ENCODE measurements around the gene EPN1.

Gene EPN1

DNA sequence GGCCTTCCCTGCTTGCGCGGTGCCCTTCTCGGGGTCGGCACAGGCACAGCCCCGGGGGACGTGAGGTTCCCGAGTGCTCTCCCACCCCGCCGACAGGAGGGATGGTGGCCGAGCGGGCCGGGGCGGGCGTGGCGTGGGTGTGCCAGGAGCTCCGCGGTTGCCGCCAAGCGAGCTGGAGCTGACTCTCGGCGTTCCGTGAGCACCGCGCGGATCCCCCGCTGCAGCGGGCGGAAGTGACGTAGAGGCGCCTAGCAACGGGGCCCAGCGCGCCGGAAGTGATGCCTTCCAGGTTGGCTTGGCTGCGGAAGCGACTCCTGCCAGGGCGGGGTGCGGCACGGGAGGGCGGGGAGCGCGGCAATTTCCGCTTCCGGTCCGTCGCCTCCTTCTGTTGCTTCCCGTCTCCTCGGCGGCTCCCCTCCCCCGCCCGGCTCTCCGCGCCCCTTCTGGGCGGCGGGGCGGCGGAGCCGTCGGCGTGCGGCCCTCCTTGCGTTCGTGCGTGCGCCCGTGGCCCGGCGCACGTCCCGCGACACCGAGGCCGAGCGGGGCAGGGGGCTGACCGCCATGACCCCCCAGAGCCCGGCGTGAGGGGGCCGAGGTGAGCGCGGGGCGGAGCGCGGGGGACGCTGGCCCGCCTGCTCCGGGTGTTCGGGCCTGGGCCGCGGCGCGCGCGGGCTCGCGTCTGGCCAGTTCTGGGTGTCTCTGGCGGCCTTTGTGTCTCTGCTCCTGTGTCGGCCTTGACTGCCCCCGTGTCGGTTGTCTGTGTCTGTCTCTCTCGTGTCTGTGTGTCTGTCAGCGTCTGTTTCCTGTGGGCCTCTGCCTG lies at the start of gene EPN1:
TSS of gene EPN1 (plus strand) at position 386 of the 820 bp plus-strand sequence. CDS start 3,402 bp downstream, outside the sequence.
- DNase-seq, result peak; percentile 95 to 100 (median 97)
- intact Hi-C loops (cut with DNase I), result no loop called here

DNA sequence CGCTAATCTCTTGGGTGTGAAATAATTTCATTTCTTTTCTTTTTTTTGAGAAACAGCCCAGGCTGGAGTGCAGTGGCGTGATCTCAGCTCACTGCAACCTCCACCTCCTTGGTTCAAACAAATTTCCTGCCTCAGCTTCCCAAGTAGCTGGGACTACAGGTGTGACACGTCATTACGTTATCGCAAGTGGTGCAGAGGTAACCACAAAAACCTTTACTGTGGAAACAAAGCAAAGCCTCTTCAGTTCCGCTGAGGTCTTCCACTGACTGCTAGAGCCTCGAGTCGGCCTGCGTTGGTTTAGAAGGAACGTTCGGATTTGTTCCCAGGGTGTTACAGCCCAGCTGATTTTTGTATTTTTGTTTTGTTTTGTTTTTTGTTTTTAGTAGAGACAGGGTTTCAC lies 48.7 kb upstream of the EPN1 start:
- intact Hi-C loops (cut with DNase I), result no loop called here

DNA sequence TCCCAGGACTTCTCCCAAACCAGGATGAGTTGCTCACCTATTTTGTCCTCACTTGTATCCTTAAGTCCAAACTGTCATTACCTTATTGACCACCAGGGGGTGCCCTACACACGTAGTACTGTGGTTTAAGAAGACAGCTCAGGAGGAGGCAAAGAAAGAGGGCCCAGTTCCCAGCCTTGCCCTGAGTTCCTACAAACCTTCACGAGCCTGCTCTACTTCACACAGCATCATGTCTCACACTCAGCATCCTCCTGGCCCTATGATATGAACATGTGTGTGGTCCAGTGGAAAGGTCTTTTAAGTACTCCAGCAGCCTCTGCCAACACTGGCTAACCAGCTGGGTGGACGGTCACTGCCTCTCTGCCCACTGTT lies 42.6 kb upstream of the EPN1 start:
- DNase-seq, result peak in 7 of 10 donors; percentile 74 to 91 (median 81)
- intact Hi-C loops (cut with DNase I), result loop anchor here (5.0 kb wide), 1 partner anchor 115 kb away; no protein-coding TSS in a partner anchor

More for the DNA sequence above, 48.7 kb upstream of the EPN1 start:
- DNase-seq, result no peak

DNA sequence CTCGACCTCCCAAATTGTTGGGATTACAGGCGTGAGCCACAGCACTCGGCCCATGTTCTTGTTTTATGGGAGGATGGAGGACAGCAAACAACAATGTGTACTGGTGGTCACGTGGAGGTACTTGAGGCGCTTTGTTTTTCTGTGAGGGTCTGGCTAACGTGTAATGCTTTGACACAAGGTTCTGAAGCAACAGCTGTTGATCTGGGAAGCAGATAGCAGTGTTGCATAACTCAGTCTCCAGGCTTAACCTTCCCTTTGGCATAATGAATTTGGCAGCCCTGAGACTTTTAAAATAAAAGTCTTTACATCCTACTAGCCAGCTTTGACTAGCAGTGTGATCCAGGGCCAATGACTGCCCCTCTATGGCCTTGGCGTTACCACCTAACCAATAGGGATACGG lies 41.2 kb upstream of the EPN1 start:
- intact Hi-C loops (cut with DNase I), result loop anchor here (5.0 kb wide), 1 partner anchor 117 kb away; no protein-coding TSS in a partner anchor
- DNase-seq, result peak in 1 of 10 donors; percentile 18

DNA sequence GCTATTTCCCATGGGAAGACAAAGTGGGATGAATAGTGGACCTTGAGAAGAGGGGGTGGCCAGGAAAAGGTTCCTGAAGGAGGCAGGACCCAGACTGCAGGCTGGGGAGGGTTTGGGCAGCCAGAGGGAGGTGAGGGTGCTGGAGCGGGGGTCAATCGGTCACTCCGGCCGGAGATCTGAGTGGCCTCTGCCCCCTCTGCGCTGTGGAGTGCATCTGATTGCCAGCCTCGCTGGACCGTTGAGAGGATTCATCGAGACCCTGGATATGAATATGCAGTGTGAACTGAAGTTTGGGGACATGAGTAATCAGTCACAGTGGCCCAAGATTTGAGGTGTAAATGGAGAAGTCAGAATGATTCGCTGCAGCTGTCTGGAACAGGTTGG lies 39.7 kb upstream of the EPN1 start:
- intact Hi-C loops (cut with DNase I), result no loop called here
- DNase-seq, result peak in 2 of 10 donors; percentile 48 to 71

DNA sequence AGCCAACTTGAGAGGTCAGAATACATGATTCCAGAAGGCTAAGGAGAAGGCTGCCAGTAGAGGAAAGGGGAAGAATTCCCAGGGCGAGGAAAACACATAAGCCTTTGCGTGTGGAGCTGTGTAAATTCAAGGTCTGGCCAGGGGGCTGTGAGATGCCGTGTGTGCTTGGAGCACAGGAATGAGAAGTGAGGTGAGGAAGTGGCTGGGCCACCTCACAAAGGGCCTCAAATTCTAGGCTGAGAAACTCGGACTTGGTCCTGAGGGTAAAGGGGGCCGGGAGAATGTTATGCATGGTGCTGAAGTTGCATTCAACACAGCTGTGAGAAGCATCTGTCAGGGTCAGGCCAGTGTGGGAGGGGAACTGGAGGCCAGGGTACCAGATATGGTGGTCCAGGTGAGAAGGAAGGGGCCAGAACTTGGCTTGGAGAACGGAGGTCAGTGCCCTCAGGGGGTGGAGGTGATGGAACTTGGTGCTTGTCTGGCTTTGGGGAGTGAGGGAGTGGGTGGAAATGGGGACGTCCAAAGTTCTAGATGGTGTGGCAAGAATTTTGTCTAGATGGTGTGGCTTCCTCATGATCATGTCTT lies 39.1 kb upstream of the EPN1 start:
- intact Hi-C loops (cut with DNase I), result no loop called here
- DNase-seq, result peak in 1 of 10 donors; percentile 63

DNA sequence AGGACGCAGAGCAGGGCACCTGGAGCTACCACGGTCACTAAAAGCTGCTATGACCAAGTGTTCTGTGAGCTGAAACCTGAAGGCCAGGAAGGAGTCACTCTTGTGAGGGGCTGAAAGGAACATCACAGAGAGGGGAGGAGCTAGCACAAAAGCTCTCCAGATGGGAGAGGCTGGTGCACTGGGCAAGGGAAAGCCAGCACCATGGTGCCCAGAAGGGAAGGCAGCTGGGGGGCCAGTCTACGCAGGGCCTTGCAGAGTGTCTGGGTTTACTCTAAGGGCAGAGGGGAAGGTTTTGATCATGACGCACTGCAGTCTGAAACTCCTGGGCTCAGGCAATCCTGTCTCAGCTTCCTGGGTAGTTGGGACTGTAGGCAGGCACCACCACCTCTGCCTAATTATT lies 38.3 kb upstream of the EPN1 start:
- DNase-seq, result peak in 2 of 10 donors; percentile 26 to 60
- intact Hi-C loops (cut with DNase I), result no loop called here

DNA sequence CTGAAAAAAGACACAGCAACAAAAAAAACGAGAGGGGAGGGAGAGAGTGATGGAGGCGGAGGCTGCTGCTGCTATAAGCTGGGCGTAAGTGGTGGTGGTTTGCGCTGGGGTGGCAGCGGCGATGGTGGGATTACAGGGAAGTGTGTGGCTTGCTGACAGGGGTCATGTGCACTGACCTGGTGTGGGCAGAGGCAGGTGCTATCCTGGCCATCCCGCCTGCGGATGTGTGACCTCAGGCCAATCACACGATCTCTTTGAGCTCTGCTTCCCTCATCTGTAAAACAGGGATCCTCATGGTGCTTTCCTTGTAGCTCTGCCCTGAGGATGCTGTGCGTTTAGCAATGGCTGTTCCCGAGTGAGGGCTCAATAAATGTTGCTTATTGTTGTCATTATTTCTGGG lies 37.5 kb upstream of the EPN1 start:
- intact Hi-C loops (cut with DNase I), result no loop called here
- DNase-seq, result peak in 2 of 10 donors; percentile 27 to 72

DNA sequence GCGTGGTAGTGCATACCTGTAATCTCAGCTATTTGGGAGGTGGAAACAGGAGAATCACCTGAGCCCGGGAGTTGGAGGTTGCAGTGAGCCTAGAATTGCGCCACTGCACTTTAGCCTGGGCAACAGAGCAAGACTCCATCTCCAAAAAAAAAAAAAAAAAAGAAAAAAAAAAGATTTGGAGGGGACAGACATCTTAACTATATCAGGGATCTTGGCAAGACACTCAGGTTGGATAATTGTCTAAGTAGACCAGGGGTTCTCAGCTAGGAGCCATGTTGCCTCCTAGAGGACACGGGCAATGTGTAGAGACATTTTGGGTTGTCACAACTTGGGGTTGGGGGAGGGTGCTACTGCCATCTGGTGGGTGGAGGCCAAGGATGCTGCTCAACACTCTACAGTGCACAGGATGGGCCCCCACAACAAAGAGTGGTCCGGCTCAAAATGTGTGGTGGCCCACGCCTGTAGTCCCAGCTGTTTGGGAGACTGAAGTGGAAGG lies 36.1 kb upstream of the EPN1 start:
- intact Hi-C loops (cut with DNase I), result no loop called here
- DNase-seq, result peak in 2 of 10 donors; percentile 70 to 83

DNA sequence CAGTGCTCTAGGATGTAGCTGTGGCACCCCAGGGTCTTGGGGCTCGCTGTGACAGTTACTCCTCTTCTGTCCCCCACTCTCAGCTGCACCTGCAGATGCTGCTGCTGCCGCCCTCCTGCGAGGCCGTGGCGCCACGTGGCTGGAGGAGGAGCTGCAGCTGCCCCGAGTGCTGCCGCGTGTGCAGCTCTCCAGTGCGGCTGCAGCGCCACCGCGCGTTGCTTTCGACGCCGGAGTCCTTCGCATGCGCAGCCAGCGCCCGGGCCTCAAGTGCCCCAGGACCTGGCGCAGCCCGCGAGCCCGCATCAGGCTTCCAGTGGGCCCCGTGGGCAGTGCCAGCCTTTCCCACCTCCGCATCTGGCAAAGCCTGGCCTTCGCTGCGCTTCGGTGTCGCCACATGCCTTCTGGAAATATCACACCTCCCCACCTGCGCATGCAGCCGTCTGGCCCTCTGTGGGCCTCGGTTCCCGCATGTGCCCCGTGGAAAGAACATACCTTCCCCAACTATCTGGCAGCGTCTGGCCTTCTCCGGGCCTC lies 34.9 kb upstream of the EPN1 start:
- peak in 8 of 10 donors; percentile 45 to 95 (median 68) for DNase-seq
- intact Hi-C loops (cut with DNase I), result no loop called here

DNA sequence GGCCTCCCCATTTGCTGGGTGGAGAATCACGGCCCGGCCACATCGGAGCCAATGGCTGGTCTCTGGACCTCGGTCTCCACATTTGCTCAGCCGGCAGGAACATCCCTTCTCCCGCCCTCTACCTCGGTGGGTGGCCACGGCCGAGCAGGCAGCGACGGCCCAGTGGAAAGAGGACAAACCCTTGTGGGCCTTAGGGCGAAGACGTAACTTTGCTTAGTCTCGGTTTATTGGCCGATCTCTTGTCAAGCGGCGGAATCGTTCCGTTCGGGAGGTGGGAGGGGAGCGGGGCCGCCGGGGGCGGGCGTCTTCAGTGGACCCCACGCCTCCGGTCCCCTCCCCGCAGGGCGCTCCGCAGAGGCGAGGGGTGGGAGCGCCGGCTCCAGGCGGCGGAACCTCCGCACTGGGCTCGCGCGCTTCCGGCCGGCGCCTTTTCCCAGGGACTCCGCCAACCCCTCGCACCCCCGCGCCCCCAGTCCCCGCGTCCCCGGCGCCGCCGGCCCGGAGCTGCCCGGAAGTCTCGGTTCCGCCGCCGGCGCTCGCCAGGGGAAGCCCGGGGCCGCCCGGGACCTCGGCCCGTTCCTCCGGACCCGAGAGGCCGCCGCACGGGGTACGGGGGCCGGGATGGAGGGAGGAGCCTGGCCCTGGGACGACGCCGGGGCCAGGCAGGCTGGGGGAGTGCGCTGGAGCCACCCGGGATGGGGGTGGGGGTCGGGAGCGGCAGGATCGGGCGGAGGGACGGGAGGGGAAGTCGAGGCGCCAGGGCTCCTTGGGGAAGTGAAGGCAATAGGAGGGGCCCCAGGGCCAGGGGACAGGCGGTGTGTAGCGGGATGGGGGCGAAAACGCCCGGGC lies 34.2 kb upstream of the EPN1 start, which contains the start of gene ZNF580:
TSS of gene ZNF580 (plus strand) at position 426 of the 849 bp plus-strand sequence. CDS start 1,507 bp downstream, outside the sequence.
- peak; percentile 49 to 94 (median 65) for DNase-seq
- intact Hi-C loops (cut with DNase I), result no loop called here

DNA sequence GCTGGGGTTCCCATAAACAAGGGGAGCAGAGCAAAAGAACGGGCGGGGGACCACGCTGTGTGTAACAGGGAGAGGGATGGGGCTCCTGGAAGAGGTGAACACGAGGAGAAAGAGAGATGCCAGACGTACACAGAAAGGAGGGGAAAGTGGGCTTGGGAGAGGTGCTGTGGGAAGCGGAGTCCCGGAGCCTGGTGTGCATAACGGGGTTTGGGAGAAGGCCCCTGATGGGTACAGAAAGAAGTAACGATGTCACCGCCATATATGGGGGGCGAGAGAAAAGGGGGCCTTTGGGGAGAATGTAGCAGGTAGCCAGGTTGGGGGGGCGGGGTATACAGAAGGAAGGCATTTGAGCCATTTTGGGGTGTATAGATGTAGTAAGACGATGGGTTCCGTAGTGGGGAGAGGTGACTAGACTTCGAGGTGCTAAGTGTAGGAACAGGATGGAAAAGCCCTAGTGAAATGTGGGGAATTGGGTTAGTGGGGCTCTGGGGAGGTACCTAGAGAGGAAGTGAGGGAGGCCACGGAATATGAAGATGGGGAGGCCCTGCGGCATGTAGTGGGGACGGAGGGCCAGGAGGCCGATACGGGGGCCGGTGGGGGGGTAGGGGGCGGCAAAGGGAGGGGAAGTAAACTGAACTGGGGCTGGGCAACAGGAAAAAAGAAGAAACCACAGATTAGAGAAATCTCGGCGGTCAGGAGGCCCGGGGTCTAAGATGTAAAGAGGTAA lies 33.4 kb upstream of the EPN1 start:
- intact Hi-C loops (cut with DNase I), result no loop called here
- peak in 1 of 10 donors; percentile 12 for DNase-seq

DNA sequence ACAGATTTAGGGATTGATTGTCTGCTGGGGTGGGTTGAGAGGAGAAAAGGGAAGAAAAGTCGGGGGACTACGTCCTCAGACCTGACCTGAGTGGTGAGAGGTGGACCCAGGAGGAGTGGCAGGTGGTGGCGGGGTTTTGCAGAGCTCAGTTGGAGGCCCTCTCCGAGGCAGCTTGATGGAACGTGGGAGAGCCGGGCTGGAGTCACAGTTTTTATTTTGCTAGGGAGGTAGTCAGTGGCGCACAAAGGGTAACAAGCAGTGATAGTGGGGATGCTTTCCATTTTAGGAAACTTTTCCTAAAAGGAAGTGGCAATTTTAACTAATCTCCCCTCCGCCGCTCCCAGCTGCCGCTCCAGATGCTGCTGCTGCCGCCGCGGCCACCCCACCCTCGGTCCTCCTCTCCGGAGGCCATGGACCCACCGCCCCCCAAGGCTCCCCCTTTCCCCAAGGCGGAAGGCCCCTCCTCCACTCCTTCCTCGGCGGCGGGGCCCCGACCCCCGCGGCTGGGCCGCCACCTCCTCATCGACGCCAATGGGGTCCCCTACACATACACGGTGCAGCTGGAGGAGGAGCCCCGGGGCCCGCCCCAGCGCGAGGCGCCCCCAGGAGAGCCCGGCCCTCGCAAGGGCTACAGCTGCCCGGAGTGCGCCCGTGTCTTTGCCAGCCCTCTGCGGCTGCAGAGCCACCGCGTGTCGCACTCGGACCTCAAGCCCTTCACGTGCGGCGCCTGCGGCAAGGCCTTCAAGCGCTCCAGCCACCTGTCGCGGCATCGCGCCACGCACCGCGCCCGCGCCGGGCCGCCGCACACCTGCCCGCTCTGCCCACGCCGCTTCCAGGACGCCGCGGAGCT lies 32.6 kb upstream of the EPN1 start:
- intact Hi-C loops (cut with DNase I), result no loop called here
- DNase-seq, result peak in 2 of 10 donors; percentile 76 to 85

DNA sequence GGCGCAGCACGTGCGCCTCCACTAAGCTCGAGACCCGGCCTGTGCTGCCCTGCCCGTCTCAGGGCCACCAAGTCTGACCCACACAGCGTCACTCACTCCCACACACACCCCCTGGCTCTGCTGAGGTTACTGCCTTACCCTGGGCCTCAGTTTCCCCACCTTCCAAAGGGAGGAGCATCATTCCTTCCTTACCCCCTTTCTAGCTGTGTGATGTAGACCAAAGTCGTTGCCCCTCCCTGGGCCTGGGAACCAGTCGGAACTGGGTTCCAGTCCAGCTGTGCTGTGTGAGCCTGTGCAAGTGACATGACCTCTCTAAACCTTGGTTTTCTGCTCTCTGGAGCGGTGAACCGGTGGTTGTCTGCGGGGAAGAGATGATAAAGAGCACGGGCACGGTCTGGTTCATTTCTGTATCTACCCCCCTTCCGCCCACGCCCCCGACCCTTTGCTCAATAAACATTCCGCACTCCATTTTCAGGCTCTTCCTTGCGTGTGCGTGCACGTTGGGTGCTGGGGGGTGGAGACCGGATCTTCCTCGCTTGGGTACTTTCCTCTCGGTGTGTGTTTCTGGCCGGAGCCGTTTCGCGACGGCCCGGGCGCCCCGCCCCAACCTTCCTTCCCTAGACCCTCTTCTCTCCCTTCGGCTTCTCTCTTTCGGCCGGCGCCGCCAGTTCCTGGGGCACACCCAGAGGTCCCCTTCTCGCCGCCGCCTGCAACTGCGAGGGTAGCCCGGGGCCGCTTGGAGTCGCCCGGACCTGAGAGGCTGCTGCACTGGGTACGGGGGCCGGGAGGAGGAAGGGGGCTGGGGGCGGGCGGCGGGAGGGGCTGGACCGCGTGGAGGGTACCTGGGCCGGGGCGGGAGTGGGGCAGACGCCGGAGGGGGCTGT lies 31.8 kb upstream of the EPN1 start, which contains the start of gene ZNF581:
TSS of gene ZNF581 (plus strand) at position 647 of the 884 bp plus-strand sequence. CDS start 923 bp downstream, outside the sequence.
- intact Hi-C loops (cut with DNase I), result no loop called here
- DNase-seq, result peak; percentile 55 to 96 (median 74)

DNA sequence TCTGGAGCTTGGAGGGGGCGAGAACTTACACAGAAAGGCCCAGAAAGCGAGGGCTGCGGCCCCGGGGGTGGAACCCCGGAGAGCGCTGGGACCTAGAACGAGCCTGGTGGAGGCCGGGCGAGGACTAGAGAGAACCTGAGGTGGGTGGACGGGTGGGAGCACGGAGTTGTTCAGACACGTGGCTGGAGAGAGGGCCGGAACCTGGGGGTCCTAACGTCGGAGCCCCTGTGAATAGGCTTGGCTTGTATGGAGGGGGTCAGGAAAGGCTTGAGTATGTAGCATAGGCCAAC lies 31.2 kb upstream of the EPN1 start:
- intact Hi-C loops (cut with DNase I), result no loop called here
- DNase-seq, result no peak

DNA sequence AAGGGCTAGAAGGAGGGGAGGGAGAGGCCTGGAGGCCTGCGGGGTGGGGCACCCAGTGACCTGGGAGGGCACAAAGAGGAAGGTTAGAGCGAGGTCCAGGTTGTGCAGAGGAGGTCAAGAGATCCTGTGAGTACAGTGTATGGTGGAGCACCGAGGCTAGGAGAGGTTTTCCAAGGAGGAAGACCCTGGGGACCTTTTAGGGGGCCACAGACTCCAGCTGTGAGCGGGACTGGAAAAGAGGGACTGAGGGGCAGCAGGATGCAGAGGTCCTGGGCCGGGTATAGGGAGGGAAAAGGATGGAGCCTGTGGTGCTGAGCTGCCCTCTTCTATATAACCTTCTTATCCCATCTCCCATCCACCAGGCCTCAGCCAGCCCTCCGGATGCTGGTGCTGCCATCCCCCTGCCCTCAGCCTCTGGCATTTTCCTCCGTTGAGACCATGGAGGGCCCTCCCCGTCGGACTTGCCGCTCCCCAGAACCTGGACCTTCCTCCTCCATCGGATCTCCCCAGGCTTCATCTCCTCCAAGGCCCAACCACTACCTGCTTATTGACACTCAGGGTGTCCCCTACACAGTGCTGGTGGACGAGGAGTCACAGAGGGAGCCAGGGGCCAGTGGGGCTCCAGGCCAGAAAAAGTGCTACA lies 30.7 kb upstream of the EPN1 start:
- DNase-seq, result peak in 2 of 10 donors; percentile 49 to 52

DNA sequence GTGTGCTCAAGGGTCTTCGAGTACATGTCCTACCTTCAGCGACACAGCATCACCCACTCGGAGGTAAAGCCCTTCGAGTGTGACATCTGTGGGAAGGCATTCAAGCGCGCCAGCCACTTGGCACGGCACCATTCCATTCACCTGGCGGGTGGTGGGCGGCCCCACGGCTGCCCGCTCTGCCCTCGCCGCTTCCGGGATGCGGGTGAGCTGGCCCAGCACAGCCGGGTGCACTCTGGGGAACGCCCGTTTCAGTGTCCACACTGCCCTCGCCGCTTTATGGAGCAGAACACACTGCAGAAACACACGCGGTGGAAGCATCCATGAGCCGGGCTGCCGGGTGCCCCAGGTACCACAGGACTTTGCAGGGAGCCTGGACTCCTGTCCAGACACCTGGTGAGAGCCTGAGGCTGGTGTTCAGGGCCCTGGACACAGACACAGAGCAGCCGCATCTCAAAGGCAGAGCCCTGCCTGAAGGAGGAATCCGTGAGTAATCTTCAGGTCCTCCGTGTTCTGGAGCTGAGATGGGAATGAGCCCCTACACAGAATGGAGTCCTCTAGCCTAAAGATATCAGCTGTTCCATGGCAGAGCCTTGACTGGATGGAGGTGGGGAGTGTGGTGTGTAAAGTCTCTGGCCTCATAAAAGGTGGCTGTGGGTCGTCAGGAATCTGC lies 30.0 kb upstream of the EPN1 start:
- DNase-seq, result peak in 1 of 10 donors; percentile 74
- intact Hi-C loops (cut with DNase I), result no loop called here

More for the DNA sequence above, 30.7 kb upstream of the EPN1 start:
- intact Hi-C loops (cut with DNase I), result no loop called here
